NT2/D1 (cell line): ENCODE data around the gene ADAMTS12.

Experiments used
- DNase-seq: peaks from one replicate; pipeline ENCODE4 v3.0.0-alpha.2; 2011; ENCODE audit warnings: low read depth, low spot score
- H3K27me3 ChIP-seq: 2 replicates; pipeline ENCODE4 v1.6.0; 2011; ENCODE audit warnings: mild to moderate bottlenecking; ENCODE audit not compliant: insufficient read length, insufficient read depth
- H3K36me3 ChIP-seq: 2 replicates; pipeline ENCODE4 v1.6.1; 2011; ENCODE audit warnings: mild to moderate bottlenecking, low read length, mixed read lengths; ENCODE audit not compliant: insufficient read depth, insufficient read length
- H3K4me1 ChIP-seq: 2 replicates; pipeline ENCODE4 v1.5.1; 2011; ENCODE audit not compliant: insufficient read depth, insufficient read length
- H3K4me3 ChIP-seq: 2 replicates; pipeline ENCODE4 v1.5.1; 2011; ENCODE audit warnings: low read depth; ENCODE audit not compliant: insufficient read length
- H3K9ac ChIP-seq: 2 replicates; pipeline ENCODE4 v1.6.0; 2011; ENCODE audit warnings: low read depth; ENCODE audit not compliant: insufficient read length
- H3K9me3 ChIP-seq: 2 replicates; pipeline ENCODE4 v1.5.1; 2011; ENCODE audit warnings: mild to moderate bottlenecking, low read length; ENCODE audit not compliant: insufficient read depth
- SUZ12 ChIP-seq: IDR thresholded peaks from 2 replicates; pipeline ENCODE4 v1.6.1; 2011; ENCODE audit not compliant: insufficient read length, insufficient read depth; ENCODE audit errors: extremely low read depth
- YY1 ChIP-seq: IDR thresholded peaks from 2 replicates; pipeline ENCODE4 v1.6.1; 2011; ENCODE audit not compliant: insufficient read length, insufficient read depth
- ZNF274 ChIP-seq: IDR thresholded peaks from 2 replicates; pipeline ENCODE4 v1.6.1; 2011; ENCODE audit warnings: mild to moderate bottlenecking, low read depth, low read length

Gene ADAMTS12

DNA sequence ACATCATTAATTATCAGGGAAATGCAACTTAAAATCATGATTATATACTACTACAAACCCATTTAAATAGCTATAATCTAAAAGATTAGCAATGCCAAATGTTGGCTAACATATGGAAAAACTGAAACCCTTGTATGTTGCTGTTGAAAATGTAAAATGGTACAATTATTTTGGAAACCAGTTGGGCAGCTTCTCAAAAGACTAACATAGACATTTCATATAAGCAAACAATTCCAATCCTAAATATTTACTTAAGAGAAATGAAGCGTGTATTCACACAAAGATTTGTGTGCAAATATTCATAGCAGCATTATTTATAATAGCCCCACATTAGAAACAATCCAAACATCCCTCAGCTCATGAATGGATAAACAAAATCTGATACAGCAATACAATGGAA, 106.2 kb downstream of the ADAMTS12 start:
- Histone ChIP-seq H3K4me3 (no peak overlapping the region), H3K9me3 (peaks cover 13% of the 10 kb centered on the region; the same call in 1 of the 2 replicates), H3K27me3 (no peaks in the 10 kb centered on the region), H3K4me1 (no peaks in the 10 kb centered on the region), H3K36me3 (no peaks in the 10 kb centered on the region), H3K9ac (no peak overlapping the region)
- TF ChIP-seq YY1 (no peak), ZNF274 (no peak), SUZ12 (no peak)
- DNase-seq = no peak

DNA sequence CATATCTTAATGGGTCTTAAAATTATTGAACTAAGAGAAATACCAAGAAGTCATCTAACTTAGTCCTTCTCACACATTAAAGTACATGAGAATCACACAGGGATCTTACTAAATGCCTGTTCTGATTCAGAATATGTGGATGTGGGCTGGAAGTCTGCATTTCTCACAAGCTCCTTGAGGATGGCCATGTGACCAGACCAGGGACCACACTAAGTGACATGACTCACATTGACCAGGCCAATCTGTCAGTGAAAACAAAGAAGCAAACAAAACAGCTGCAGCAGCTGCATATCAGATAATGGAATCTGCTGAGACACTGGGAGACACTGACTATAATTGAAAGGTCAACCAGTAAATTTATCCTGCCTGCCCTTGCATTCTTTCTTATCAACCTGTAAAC, 110.5 kb downstream of the ADAMTS12 start:
- Histone ChIP-seq H3K9ac (no peak overlapping the region), H3K9me3 (peaks cover 13% of the 10 kb centered on the region; the same call in 1 of the 2 replicates)

DNA sequence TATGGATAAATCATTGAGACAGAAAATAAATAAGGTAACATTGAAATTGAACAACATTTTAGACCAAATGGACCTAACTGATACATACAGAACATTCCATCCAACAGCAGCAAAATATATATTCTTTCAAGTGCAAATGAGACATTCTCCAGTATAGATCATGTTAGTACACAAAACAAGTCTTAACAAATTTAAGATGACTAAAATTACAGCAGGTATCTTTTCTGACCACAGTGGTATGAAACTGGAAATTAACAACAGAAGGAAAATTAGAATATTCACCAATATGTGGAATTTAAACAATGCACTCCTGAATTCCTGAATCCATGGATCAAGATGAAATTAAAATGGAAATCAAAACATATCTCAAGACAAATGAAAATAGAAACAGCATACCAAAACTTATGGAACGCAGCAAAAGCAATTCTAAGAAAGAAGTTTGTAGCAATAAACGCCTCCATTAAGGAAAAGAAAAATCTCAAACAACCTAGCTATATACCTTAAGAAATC, 115.6 kb downstream of the ADAMTS12 start:
- Histone ChIP-seq H3K4me3 (no peak overlapping the region), H3K27me3 (no peaks in the 10 kb centered on the region), H3K4me1 (no peaks in the 10 kb centered on the region), H3K9me3 (no peaks in the 10 kb centered on the region), H3K36me3 (no peaks in the 10 kb centered on the region), H3K9ac (no peak overlapping the region)
- no peak for DNase-seq
- TF ChIP-seq ZNF274 = no peak
- TF ChIP-seq YY1 = no peak
- no peak for TF ChIP-seq SUZ12

More for the DNA sequence above, 110.5 kb downstream of the ADAMTS12 start:
- no peaks in the 10 kb centered on the region for H3K27me3 ChIP-seq
- no peaks in the 10 kb centered on the region for H3K4me1 ChIP-seq
- no peak for DNase-seq
- TF ChIP-seq SUZ12 = no peak
- no peak for TF ChIP-seq ZNF274
- TF ChIP-seq YY1 = no peak
- H3K36me3 ChIP-seq = no peaks in the 10 kb centered on the region
- H3K4me3 ChIP-seq = no peak overlapping the region

DNA sequence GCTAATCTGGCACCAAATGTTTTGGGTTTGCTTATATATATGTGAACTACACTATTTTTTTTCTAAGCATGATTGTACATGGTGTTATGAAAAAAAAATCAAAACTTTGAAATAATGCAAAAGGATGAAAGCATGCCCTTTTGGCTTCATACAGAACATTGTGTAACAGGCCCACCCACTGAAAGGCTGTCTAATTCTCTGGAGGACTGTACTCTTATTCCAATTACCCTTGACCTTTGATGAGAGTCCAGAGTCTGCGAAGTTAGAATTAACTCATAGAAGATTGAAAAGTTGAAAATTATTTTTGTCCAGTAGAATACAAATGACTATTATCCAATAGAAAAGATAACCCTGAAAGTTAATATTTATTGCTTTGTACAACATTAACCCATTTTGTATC, 117.4 kb downstream of the ADAMTS12 start:
- H3K27me3 ChIP-seq = no peaks in the 10 kb centered on the region

DNA sequence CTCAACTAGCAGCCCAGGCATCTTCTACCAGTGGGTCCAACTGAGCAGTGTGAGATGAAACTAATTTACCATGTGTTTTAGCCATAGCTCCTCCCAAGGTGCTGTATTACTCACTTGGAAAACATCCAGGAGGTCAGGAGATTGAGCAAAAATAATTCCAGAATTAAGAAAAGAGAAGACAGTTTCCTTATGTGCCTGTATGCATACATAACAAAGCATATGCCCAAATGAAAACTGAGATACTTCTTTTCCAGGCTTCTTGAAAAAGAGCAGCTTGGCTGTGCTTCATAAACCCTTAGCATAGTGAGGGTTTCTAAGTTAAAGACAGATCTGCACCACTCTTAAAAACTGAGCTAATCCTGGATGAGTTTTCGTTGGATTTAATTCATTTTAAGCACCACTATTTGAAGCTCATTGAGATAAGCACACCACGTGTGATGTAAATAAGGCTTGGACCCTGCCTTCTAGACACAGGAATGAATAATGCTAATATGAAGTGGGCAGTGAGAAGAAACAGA, 119.4 kb downstream of the ADAMTS12 start:
- no peaks in the 10 kb centered on the region for H3K4me1 ChIP-seq
- H3K9ac ChIP-seq = no peak overlapping the region
- no peak overlapping the region for H3K4me3 ChIP-seq
- TF ChIP-seq ZNF274 (no peak), YY1 (no peak), SUZ12 (no peak)
- H3K9me3 ChIP-seq = no peaks in the 10 kb centered on the region
- H3K27me3 ChIP-seq = no peaks in the 10 kb centered on the region
- no peak for DNase-seq
- H3K36me3 ChIP-seq = no peaks in the 10 kb centered on the region

More for the DNA sequence above, 117.4 kb downstream of the ADAMTS12 start:
- Histone ChIP-seq H3K9me3 (no peaks in the 10 kb centered on the region), H3K4me3 (no peak overlapping the region), H3K36me3 (no peaks in the 10 kb centered on the region), H3K9ac (no peak overlapping the region), H3K4me1 (no peaks in the 10 kb centered on the region)
- no peak for DNase-seq
- TF ChIP-seq YY1 (no peak), ZNF274 (no peak), SUZ12 (no peak)

DNA sequence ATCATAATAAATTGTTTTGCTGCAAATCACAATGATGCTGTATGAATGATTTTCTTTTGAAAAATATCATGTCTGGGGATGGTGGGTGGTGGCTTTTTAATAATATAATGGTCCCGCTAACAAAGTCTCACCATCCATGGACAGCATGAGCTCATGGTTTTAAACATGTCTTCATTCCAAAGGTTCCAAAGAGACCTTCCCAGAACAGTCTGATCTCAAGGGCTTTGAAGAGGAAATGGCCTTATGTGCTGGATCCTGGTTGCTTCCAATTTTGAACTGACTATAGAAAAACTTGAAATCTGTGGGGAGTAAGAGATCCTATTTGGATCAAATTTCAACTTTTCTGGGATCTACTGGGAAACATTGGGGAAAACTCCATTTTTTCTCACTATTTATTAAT, 121.8 kb downstream of the ADAMTS12 start:
- Histone ChIP-seq H3K4me1 (no peaks in the 10 kb centered on the region), H3K9ac (no peak overlapping the region), H3K4me3 (no peak overlapping the region), H3K36me3 (no peaks in the 10 kb centered on the region), H3K9me3 (no peaks in the 10 kb centered on the region), H3K27me3 (no peaks in the 10 kb centered on the region)
- no peak for DNase-seq
- TF ChIP-seq YY1 = no peak
- TF ChIP-seq ZNF274 = no peak
- no peak for TF ChIP-seq SUZ12

DNA sequence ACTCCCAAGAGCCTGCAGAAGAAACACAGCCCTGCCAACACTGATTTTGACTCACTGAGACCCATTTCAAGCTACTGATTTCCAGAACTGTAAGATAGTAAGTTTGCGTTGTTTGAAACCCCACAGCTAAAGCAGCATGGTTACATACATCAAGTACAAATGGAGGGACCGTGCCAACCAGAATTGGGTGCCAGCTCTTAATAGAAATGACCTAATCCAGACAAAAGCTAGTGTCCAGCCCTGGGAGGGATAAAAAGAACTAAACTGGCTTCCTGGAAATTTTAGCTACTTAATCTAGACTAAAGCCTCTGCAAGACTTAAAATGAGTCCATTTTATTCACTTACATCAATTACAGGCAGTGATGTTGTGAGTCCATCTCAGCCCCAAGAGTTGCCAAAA, 122.6 kb downstream of the ADAMTS12 start:
- H3K9ac ChIP-seq = no peak overlapping the region
- H3K9me3 ChIP-seq = no peaks in the 10 kb centered on the region
- H3K27me3 ChIP-seq = no peaks in the 10 kb centered on the region
- H3K4me1 ChIP-seq = no peaks in the 10 kb centered on the region
- no peaks in the 10 kb centered on the region for H3K36me3 ChIP-seq
- no peak overlapping the region for H3K4me3 ChIP-seq
- no peak for TF ChIP-seq SUZ12
- TF ChIP-seq YY1 = no peak
- no peak for TF ChIP-seq ZNF274
- DNase-seq = no peak

DNA sequence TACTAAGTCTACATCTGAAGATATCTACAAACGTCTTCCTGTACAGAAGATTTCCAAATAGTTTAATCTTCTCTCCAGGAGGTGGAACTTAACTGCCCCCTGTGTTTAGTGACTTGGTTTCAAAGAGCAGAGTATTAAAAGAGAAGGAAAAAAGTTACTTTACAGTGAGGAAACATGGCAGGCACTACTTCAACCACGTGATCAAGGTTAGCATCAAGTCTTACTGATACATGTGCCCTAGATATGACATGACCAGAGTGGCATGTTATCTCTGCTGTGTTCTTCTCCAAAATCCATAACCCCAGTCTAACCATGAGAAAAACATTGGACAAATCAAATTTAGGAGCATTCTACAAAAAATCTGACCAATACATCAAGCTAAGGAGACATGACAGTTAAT, 125.8 kb downstream of the ADAMTS12 start:
- no peak for DNase-seq
- TF ChIP-seq SUZ12 = no peak
- TF ChIP-seq ZNF274 = no peak
- TF ChIP-seq YY1 = no peak
- Histone ChIP-seq H3K4me3 (no peak overlapping the region), H3K9me3 (no peaks in the 10 kb centered on the region), H3K27me3 (no peaks in the 10 kb centered on the region), H3K4me1 (no peaks in the 10 kb centered on the region), H3K9ac (no peak overlapping the region), H3K36me3 (no peaks in the 10 kb centered on the region)
